ENCODE measurements around the gene HNF1B.
A peak's percentile ranks its signal among the peaks of the same experiment; 100 is the strongest.

DNA sequence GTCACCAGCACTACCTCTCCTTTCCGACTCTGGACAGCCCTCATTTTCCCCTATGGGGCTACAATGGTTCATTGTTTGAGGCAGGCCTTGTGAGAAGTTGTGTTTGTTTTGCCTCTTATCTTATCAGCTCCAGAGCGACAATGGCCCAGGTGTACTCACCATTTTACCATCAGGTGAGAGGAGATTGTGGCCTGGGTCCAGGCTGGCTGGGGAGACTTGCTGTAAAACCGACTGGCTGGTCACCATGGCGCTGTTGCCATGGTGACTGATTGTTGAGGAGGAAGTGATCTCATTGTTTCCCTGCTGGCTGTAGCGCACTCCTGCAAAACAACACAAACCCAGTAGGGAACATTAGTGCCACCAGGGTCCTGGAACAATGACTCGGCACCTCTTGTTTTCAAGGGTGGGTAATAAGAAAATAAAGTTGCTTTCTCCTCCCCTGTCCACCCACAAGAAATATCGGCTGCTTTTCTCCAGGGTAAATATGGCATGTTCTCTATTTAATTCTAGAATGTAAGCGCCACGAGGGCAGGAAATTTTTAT is 34.4 kb downstream of the HNF1B start:
- TF ChIP-seq, protein P1, sequence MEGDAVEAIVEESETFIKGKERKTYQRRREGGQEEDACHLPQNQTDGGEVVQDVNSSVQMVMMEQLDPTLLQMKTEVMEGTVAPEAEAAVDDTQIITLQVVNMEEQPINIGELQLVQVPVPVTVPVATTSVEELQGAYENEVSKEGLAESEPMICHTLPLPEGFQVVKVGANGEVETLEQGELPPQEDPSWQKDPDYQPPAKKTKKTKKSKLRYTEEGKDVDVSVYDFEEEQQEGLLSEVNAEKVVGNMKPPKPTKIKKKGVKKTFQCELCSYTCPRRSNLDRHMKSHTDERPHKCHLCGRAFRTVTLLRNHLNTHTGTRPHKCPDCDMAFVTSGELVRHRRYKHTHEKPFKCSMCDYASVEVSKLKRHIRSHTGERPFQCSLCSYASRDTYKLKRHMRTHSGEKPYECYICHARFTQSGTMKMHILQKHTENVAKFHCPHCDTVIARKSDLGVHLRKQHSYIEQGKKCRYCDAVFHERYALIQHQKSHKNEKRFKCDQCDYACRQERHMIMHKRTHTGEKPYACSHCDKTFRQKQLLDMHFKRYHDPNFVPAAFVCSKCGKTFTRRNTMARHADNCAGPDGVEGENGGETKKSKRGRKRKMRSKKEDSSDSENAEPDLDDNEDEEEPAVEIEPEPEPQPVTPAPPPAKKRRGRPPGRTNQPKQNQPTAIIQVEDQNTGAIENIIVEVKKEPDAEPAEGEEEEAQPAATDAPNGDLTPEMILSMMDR (IDR thresholded peaks at IDR 0.05) = peak in 3 of 6 experiments; percentile 45 to 51 (median 50)
- TF ChIP-seq POLR2A (IDR thresholded peaks at IDR 0.05) = no peak
